ENCODE measurements around the gene NBAS.

DNA sequence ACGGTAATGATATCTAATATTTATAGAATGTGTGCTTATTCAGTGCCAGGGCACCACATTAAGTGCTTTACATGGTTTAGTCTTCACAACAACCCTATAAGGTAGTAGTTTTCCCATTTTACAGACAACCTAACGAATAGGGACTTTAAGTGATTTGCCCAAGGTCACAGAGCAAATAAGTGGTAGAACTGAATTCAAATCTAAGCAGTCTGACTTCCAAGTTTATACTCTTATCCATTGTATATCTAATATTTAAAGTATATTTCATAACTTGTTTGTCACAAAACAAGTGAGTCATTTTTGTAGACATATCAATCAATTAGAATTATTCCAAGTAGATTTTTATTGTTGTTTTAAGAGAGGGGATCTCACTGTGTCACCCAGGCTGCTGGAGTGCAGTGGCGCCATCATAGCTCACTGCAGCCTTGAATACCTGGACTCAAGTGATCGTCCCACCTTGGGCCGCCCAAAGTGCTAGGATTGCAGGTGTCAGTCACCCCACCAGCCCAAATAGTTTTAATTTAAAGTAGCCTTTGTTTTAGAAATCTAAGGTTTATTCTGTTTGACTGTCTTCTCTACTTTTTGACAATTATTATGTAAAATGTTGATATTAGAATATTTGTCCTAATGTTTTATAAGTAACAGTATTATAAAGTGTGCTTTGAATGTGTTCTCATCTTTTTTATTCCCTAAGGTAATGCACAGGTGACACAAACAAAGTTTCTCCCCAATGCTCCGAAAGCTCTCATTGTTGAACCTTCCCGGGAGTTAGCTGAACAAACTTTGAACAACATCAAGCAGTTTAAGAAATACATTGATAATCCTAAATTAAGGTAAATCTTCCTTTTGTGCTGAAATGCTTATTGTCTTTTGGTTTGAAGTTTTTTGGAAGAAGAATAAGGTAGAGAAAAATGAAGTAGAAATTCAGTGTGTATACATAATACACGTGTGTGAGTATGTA is 45.6 kb upstream of the NBAS start:
- TF ChIP-seq EZH2phosphoT487 (IDR thresholded peaks at IDR 0.05; ENCODE audit: insufficient read depth, low read depth) = no peak
- TF ChIP-seq EZH2 (IDR thresholded peaks at IDR 0.05; ENCODE audit: insufficient read depth, poor library complexity, severe bottlenecking) = no peak

Measured in GM23248 (cell line).